Lung (tissue), 12 donors: Measurements from ENCODE around the gene GPR39. TPM values are rescaled to one million over a fixed set of nuclear protein-coding genes. Genes with fewer than 3 reads are reported as not detected.

ENCODE experiments used
- ATAC-seq: fragments of 200-7000 bp; cut with Tn5 transposase; one replicate; pipeline ENCODE4 v1.9.1; 2020; ENCODE audit warnings: moderate number of reproducible peaks; ENCODE audit not compliant: insufficient read depth, low FRiP score
- DNase-seq, 3 donors: peaks; one replicate each; pipeline ENCODE4 v3.0.0-alpha.2; 2013 to 2017
- H3K27ac ChIP-seq, 2 donors: one replicate each; pipeline ENCODE4 v1.5.1; 2013; ENCODE audit warnings: mild to moderate bottlenecking in 2 of 2, moderate library complexity in 2 of 2, control low read depth in 1 of 2, inconsistent platforms in 1 of 2, low read depth in 1 of 2, low read length in 1 of 2
- H3K27me3 ChIP-seq, 3 donors: one replicate each; pipeline ENCODE4 v1.5.1; 2013; ENCODE audit warnings: low read length in 2 of 3; ENCODE audit not compliant: control insufficient read depth in 3 of 3, insufficient read depth in 3 of 3
- H3K36me3 ChIP-seq, 4 donors: one replicate each; pipeline ENCODE4 v1.5.1; 2013; ENCODE audit warnings: low read length in 4 of 4, mild to moderate bottlenecking in 1 of 4, moderate library complexity in 1 of 4; ENCODE audit not compliant: control insufficient read depth in 4 of 4, insufficient read depth in 4 of 4
- H3K4me1 ChIP-seq, 5 donors: one replicate each; pipeline ENCODE4 v1.5.1; 2013; ENCODE audit warnings: low read length in 5 of 5, mild to moderate bottlenecking in 2 of 5, moderate library complexity in 1 of 5; ENCODE audit not compliant: control insufficient read depth in 5 of 5, insufficient read depth in 5 of 5
- H3K4me3 ChIP-seq: one replicate; pipeline ENCODE4 v1.5.1; 2013; ENCODE audit warnings: mild to moderate bottlenecking, control low read depth, moderate library complexity
- H3K9ac ChIP-seq, 2 donors: one replicate each; pipeline ENCODE4 v1.5.1; 2013; ENCODE audit warnings: low read length in 2 of 2, control low read depth in 1 of 2; ENCODE audit not compliant: insufficient read depth in 1 of 2
- H3K9me3 ChIP-seq, 4 donors: one replicate each; pipeline ENCODE4 v1.5.1; 2013; ENCODE audit warnings: low read length in 3 of 4, mild to moderate bottlenecking in 1 of 4, moderate library complexity in 1 of 4; ENCODE audit not compliant: control insufficient read depth in 4 of 4, insufficient read depth in 3 of 4
- CTCF ChIP-seq: IDR thresholded peaks from 2 replicates; pipeline ENCODE4 v1.5.1; 2012; ENCODE audit warnings: mild to moderate bottlenecking; ENCODE audit errors: control extremely low read depth, extremely low read depth
- WGBS, 2 donors: extraction: QIAGEN DNeasy Blood & Tissue Kit; methylation state at CpG; one replicate each; pipeline ENCODE4 v1.1.7; 2013; 5-methylcytosine and 5-hydroxymethylcytosine counted together
- polyA plus RNA-seq, 2 donors: library from polyadenylated mRNA; stranded (reverse); fragments of 200-250 nt; gene quantifications; one replicate each; pipeline ENCODE4 v1.2.1, GENCODE V29; 2013
- total RNA-seq, 2 donors: library from RNA; depleted of rRNA in 1 of 2; stranded (reverse); fragments of >200 nt in 1 of 2; gene quantifications; one replicate each; pipeline ENCODE4 v1.2.1, GENCODE V29; 2014 to 2021
- donor health status: control.
- donor health status: control.
- donor health status: Bipolar disorder and iron deficiency.
- donor health status: healthy.
- donor health status: DM: yes; HTN: yes; CAD: no.

The GPR39 gene
- total and polyA plus RNA-seq, 4 donors: 5.8 to 15.3 (median 11.1) TPM

GRCh38 chr2:132627536-132627935 is 210.9 kb downstream of the GPR39 start:
- Histone ChIP-seq H3K27ac (no peak overlapping the region), H3K9ac (no peak overlapping the region), H3K36me3 (no peaks in the 10 kb centered on the region), H3K9me3 (no peaks in the 10 kb centered on the region), H3K4me1 (no peaks in the 10 kb centered on the region), H3K27me3 (no peaks in the 10 kb centered on the region), H3K4me3 (no peak overlapping the region)
- TF ChIP-seq CTCF: no peak
- DNase-seq (no peak), ATAC-seq (no peak)
- WGBS, 2 donors: 85 to 92% methylated on average over 3 of the region's 3 CpGs

GRCh38 chr2:132632000-132632649 is 215.5 kb downstream of the GPR39 start:
- H3K36me3 ChIP-seq: no peaks in the 10 kb centered on the region
- H3K27ac ChIP-seq: no peak overlapping the region
- TF ChIP-seq CTCF: no peak
- H3K4me3 ChIP-seq: no peak overlapping the region
- H3K9me3 ChIP-seq: no peaks in the 10 kb centered on the region
- H3K4me1 ChIP-seq: no peaks in the 10 kb centered on the region
- 83 to 84% methylated on average over 6 of the region's 6 CpGs for WGBS, 2 donors
- no peak overlapping the region for H3K9ac ChIP-seq
- no peak for ATAC-seq
- H3K27me3 ChIP-seq: no peaks in the 10 kb centered on the region
- DNase-seq: no peak

- Histone ChIP-seq H3K27me3 (no peaks in the 10 kb centered on the region), H3K4me1 (no peaks in the 10 kb centered on the region), H3K9ac (no peak overlapping the region), H3K4me3 (no peak overlapping the region), H3K27ac (no peak overlapping the region), H3K9me3 (no peaks in the 10 kb centered on the region), H3K36me3 (no peaks in the 10 kb centered on the region)
- ATAC-seq (no peak), DNase-seq (no peak)
- WGBS, 2 donors: 93 to 95% methylated on average over 2 of the region's 2 CpGs
- no peak for TF ChIP-seq CTCF
These were observed 217.0 kb downstream of the GPR39 start for GRCh38 chr2:132633635-132634034.

- no peaks in the 10 kb centered on the region for H3K9me3 ChIP-seq
- no peak overlapping the region for H3K4me3 ChIP-seq
- DNase-seq (no peak), ATAC-seq (no peak)
- 47 to 67% methylated on average over 1 of the region's 1 CpG for WGBS, 2 donors
- H3K36me3 ChIP-seq: no peaks in the 10 kb centered on the region
- TF ChIP-seq CTCF: no peak
- no peaks in the 10 kb centered on the region for H3K4me1 ChIP-seq
- no peaks in the 10 kb centered on the region for H3K27me3 ChIP-seq
- H3K9ac ChIP-seq: no peak overlapping the region
- no peak overlapping the region for H3K27ac ChIP-seq
These were observed 219.7 kb downstream of the GPR39 start for GRCh38 chr2:132636346-132636745.
